Heart left ventricle (tissue), 13 donors: ENCODE data around the gene HOXC13.

Experiments used
- CTCF ChIP-seq, 12 donors: fragments of 200-600 bp; sonication (generic) in 4 of 12; IDR thresholded peaks; one replicate each; pipeline versions ENCODE4 v1.5.0 to v1.8.0; 2018 to 2022; ENCODE audit warnings: antibody characterized with exemption in 12 of 12, mild to moderate bottlenecking in 5 of 12
- POLR2A ChIP-seq, 2 donors: fragments of 450-650 bp; IDR thresholded peaks; one replicate each; pipeline ENCODE4 v1.6.1; 2017; ENCODE audit warnings: antibody characterized with exemption in 2 of 2, mild to moderate bottlenecking in 2 of 2, moderate library complexity in 2 of 2
- donor health status: ischemic (EF 13 %, LVEDD 7.1; RV severe dilation, severe dysfunction).
- donor health status: DM: no; HTN: yes; CAD: no.
- donor health status: DM: no; HTN: no; CAD: no.
- donor health status: ischemic (EF 25% LVEDD 6.9; RV normal size, moderate dysfunction).
- donor health status: ischemic (EF 25% LVEDD 5.7; RV mildly dilated, moderate dysfunction).
- donor health status: ischemic (EF 35%, LVEDD 5.7; RV mildly dilated, moderate dysfunction).
- donor health status: nonischemic (EF 11% LVEDD 7.7; RV severe dilation, severe dysfunction).
- donor health status: DM: yes; HTN: yes; CAD: no.
- donor health status: PGD.
- donor health status: ischemic (EF 29% LVEDD 5.4; RV normal size, mild dysfunction).
- donor health status: nonischemic (EF 23%, LVEDD 6.1; RV moderate dilation, normal function).

GRCh38 chr12:53938326-53939140 lies at the start of gene HOXC13:
- TF ChIP-seq POLR2A (IDR thresholded peaks at IDR 0.05) (no peak), CTCF (IDR thresholded peaks at IDR 0.05) (no peak)
